ENCODE data around the gene SPPL2B.
A peak's percentile ranks its signal among the peaks of the same experiment; 100 is the strongest.

The SPPL2B gene

DNA sequence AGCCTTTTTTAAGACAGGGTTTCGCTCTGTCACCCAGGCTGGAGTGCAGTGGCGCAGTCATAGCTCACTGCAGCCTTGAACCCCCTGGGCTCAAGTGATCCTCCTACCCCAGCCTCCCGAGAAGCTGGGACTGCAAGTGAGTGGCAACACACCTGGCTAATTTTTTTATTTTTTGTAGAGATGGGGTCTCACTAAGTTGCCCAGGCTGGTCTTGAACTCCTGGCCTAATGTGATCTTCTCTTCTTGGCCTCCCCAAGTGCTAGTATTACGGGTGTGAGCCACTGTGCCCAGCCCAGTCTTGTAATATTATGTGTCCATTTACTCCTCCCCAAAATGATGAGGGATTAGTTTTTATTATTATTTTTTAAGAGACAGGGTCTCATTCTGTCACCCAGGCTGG lies 17.4 kb upstream of the SPPL2B start:
- H3K27ac Mint-ChIP-seq = no peak overlapping the region
- no peak for ATAC-seq

GRCh38 chr19:2312820-2313501 lies 15.5 kb upstream of the SPPL2B start:
- Mint-ChIP-seq H3K27ac (no peak overlapping the region), H3K36me3 (no peaks in the 10 kb centered on the region), H3K9me3 (peaks cover 8% of the 10 kb centered on the region), H3K4me3 (no peak overlapping the region), H3K4me1 (peaks cover 10% of the 10 kb centered on the region)
- no peak for DNase-seq (ENCODE audit: low spot score in 2 of 2)
- ATAC-seq = no peak

More for the DNA sequence above, 17.4 kb upstream of the SPPL2B start:
- Mint-ChIP-seq H3K9me3 (peaks cover 8% of the 10 kb centered on the region), H3K4me3 (no peak overlapping the region), H3K36me3 (no peaks in the 10 kb centered on the region), H3K4me1 (peaks cover 10% of the 10 kb centered on the region)
- no peak for DNase-seq (ENCODE audit: low spot score in 2 of 2)

DNA sequence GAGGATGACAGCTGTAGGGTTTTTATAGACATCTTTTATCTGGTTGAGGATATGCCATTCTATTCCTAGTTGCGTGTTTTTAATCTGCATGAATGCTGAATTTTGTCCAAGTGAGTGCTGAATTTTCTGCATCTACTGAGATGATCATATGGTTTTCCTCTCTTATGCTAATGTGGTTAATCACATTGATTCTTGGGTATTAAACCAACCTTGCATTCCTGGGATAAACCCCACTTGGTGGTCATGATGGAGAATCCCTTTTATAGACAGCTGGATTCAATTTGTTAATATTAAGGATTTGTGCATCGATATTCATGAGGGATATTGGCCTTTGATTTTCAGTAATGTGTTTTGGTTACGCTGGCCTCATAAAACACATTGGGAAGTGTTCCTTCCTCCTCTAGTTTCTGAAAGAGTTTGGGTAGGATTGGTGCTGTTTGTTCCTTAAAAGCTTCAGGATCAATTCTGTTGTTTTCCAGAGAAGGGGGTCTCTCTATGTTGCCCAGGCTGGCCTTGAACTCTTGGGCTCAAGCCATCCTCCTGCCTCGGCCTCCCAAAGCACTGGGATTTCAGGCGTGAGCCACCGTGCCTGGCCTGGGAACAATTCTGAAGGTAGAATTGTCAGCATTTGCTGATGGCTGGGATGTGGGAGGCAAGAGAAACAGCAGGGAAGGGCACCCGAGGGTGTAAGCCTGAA lies 13.2 kb upstream of the SPPL2B start:
- H3K27ac Mint-ChIP-seq = no peak overlapping the region
- no peak for ATAC-seq

DNA sequence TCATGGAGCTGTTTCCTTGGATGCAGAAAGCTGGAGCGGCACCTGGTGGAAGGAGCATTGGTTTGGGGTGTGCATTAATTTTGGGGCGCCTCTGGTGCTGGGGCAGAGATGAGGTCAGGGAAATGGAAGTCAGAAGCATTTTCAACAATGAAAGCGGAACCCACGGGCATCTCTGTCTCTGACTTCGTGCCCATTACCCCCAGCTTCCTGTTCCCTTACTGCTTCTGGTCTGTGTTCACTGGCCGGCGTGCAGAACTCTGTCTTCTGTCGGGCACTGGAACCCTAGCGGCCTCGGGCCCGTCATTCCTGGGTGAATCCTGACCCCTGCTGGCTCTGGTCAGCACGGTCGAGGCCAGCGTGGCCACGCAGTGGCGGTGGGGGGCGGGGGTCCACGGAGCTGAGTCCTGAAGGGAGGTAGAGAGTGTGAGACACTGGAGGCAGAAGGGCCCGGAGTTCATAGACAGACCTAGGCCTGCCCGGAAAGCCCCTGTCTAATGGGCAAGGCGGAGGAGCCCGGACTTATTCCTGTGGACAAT lies 12.6 kb upstream of the SPPL2B start:
- Mint-ChIP-seq H3K9me3 (peaks cover 8% of the 10 kb centered on the region), H3K4me1 (no peaks in the 10 kb centered on the region), H3K36me3 (no peaks in the 10 kb centered on the region), H3K4me3 (no peak overlapping the region), H3K27ac (no peak overlapping the region)
- DNase-seq (ENCODE audit: low spot score in 2 of 2) (no peak), ATAC-seq (peak; percentile 58)

More for the DNA sequence above, 13.2 kb upstream of the SPPL2B start:
- Mint-ChIP-seq H3K4me1 (no peaks in the 10 kb centered on the region), H3K9me3 (peaks cover 8% of the 10 kb centered on the region), H3K36me3 (no peaks in the 10 kb centered on the region), H3K4me3 (no peak overlapping the region)
- DNase-seq (ENCODE audit: low spot score in 2 of 2) = no peak

DNA sequence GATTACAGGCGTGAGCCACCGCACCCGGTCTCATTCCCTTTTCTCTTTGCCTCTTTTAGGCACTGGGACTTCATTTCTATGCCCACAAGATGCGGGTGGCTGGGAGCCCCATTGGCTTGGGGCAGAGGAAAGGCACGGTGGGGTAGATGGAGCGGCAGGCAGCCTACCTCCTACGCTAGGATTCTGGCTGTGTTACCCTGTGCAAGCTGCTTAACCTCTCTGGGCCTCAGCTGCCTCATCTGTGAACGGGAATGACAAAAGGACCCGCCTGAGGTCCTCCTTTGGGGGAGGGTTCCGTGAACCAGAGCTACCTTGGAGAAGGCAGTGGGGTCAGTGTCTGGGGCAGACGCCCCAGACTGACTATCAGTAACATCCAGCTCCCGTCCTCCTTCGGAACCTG lies 11.2 kb upstream of the SPPL2B start:
- peaks cover 11% of the 10 kb centered on the region for H3K36me3 Mint-ChIP-seq
- peaks cover 8% of the 10 kb centered on the region for H3K9me3 Mint-ChIP-seq
- no peak for DNase-seq (ENCODE audit: low spot score in 2 of 2)
- no peak overlapping the region for H3K4me3 Mint-ChIP-seq
- no peak overlapping the region for H3K27ac Mint-ChIP-seq
- H3K4me1 Mint-ChIP-seq = no peaks in the 10 kb centered on the region
- ATAC-seq = no peak

DNA sequence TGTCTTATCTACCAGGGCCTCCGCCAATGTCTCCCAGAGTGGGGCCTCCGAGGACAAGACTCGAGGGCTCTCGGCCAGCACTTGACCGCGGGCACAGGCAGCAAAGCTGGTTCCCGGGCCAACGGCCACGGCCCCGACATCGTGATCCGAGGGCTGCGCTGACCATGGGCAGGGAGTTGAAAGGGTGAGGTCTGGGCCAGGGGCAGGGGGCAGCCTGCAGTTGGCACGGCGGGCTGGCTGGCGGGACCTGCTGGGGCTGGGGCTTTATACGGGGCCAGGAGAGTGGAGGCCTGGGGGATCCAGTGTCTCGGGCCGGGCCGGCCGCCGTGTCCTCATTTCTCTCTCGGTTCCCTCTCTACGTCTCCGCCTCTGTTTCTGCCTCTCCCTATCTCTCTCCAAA lies 10.7 kb upstream of the SPPL2B start:
- H3K36me3 Mint-ChIP-seq = peaks cover 15% of the 10 kb centered on the region
- peaks cover 8% of the 10 kb centered on the region for H3K9me3 Mint-ChIP-seq
- ATAC-seq (no peak), DNase-seq (ENCODE audit: low spot score in 2 of 2) (no peak)
- no peaks in the 10 kb centered on the region for H3K4me1 Mint-ChIP-seq
- no peak overlapping the region for H3K4me3 Mint-ChIP-seq
- H3K27ac Mint-ChIP-seq = no peak overlapping the region

- DNase-seq (ENCODE audit: low spot score in 2 of 2) = no peak
- Mint-ChIP-seq H3K27ac (no peak overlapping the region), H3K4me3 (no peak overlapping the region), H3K4me1 (no peaks in the 10 kb centered on the region), H3K36me3 (peaks cover 27% of the 10 kb centered on the region), H3K9me3 (peaks cover 8% of the 10 kb centered on the region)
- ATAC-seq = no peak
Measured at GRCh38 chr19:2318923-2319322, 9.6 kb upstream of the SPPL2B start.

GRCh38 chr19:2319551-2319950 lies 8.9 kb upstream of the SPPL2B start:
- no peak for DNase-seq (ENCODE audit: low spot score in 2 of 2)
- ATAC-seq = no peak
- no peaks in the 10 kb centered on the region for H3K4me1 Mint-ChIP-seq
- no peak overlapping the region for H3K4me3 Mint-ChIP-seq
- peaks cover 6% of the 10 kb centered on the region for H3K9me3 Mint-ChIP-seq
- H3K27ac Mint-ChIP-seq = no peak overlapping the region
- H3K36me3 Mint-ChIP-seq = peaks cover 33% of the 10 kb centered on the region

- H3K4me1 Mint-ChIP-seq = no peaks in the 10 kb centered on the region
- no peak overlapping the region for H3K4me3 Mint-ChIP-seq
- no peak for ATAC-seq
- no peak overlapping the region for H3K27ac Mint-ChIP-seq
- peaks cover 1% of the 10 kb centered on the region for H3K9me3 Mint-ChIP-seq
- peaks cover 37% of the 10 kb centered on the region for H3K36me3 Mint-ChIP-seq
- DNase-seq (ENCODE audit: low spot score in 2 of 2) = no peak
Measured at GRCh38 chr19:2320049-2320448, 8.4 kb upstream of the SPPL2B start.

DNA sequence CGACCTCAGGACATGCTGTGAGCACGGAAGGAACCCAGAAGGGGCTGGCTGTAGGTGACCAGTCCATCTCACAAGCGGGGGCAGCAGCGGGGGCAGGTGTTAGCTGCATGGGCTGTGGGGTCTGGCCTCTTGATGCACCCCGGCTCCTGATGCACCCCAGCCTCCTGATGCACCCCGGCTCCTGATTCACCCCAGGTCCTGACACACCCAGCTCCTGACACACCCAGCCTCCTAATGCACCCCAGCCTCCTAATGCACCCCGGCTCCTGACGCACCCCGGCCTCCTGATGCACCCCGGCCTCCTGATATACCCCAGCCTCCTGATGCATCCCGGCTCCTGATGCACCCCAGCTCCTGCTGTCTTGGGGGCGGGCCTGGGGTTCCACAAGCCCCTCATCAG lies 7.5 kb upstream of the SPPL2B start:
- H3K27ac Mint-ChIP-seq = no peak overlapping the region
- peaks cover 43% of the 10 kb centered on the region for H3K36me3 Mint-ChIP-seq
- DNase-seq (ENCODE audit: low spot score in 2 of 2) (no peak), ATAC-seq (no peak)
- H3K9me3 Mint-ChIP-seq = no peaks in the 10 kb centered on the region
- H3K4me3 Mint-ChIP-seq = no peak overlapping the region
- H3K4me1 Mint-ChIP-seq = peaks cover 8% of the 10 kb centered on the region

DNA sequence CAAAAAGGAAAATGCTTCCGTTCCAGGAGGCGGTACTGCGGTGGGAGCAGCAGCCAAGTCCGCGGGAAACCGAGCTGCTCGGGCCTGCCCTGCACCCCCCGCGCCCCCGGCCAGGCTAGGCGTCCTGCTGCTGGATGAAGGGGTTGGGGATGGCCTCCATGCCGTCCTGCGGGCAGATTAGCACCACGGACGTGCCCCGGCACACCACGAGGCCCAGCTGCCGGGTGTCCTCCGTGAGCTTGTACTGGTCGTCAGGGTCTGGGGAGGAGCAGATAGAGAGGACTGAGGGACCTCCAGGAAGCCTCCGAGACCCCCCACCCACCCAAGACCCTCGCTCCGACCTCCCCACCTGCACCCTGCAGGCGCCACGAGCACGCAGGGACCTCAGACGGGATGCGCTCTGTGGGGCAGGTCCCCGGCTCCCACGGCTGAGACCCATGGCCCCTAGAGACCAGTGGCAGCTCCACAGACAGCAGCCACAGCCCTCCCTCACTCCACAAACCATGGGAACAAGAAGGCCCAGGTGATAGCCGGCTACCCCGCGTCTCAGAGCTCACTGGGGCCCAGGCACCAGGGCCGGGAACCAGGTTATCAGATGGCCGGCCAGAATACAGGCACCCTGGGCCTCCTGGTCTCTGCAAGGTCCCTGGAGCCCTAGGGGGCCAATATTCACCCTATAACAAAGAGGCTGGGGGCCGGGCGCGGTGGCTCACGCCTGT lies 6.8 kb upstream of the SPPL2B start:
- peaks cover 51% of the 10 kb centered on the region for H3K36me3 Mint-ChIP-seq

GRCh38 chr19:2323707-2324106 lies 4.8 kb upstream of the SPPL2B start:
- DNase-seq (ENCODE audit: low spot score in 2 of 2) (no peak), ATAC-seq (no peak)
- H3K9me3 Mint-ChIP-seq = no peaks in the 10 kb centered on the region
- no peak overlapping the region for H3K27ac Mint-ChIP-seq
- peaks cover 27% of the 10 kb centered on the region for H3K4me1 Mint-ChIP-seq
- H3K4me3 Mint-ChIP-seq = no peak overlapping the region
- peaks cover 71% of the 10 kb centered on the region for H3K36me3 Mint-ChIP-seq

More for the DNA sequence above, 6.8 kb upstream of the SPPL2B start:
- Mint-ChIP-seq H3K4me3 (no peak overlapping the region), H3K9me3 (no peaks in the 10 kb centered on the region), H3K4me1 (peaks cover 16% of the 10 kb centered on the region), H3K27ac (no peak overlapping the region)
- DNase-seq (ENCODE audit: low spot score in 2 of 2) (no peak), ATAC-seq (no peak)

DNA sequence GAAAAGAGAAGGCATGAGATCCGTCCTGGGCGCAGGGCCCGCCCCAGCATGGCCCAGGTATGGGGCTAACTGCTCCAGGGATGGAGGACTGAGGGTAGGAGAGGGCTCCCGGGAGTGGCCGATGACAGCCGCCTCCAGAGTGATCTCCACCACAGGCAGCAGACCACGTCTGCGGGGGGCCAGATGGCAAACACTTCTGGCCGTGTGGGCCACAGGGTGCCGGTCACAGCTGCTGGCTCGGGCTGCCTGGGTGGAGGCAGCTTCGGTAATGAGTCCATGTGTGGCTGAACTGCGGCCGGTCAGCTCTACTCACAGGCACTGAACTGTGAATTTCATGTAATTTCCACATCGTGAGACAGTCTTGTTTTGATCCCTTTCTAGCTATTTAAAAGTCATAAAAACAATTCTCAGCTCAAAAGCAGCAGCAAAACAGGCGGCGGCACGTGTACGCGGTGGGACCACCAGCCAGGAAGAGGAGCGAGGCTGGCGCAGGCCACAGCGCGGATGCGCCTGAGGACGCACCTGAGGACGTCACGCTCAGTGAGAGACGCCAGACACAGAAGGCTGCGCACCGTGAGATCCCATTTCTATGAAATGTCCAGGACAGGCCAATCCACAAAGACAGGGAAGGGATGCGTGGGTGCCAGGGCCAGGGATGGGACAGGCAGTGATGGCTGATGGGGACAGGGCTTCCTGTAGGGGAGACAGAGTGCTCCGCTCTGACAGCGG lies 4.1 kb upstream of the SPPL2B start:
- H3K4me3 Mint-ChIP-seq = no peak overlapping the region
- H3K4me1 Mint-ChIP-seq = peaks cover 33% of the 10 kb centered on the region
- DNase-seq (ENCODE audit: low spot score in 2 of 2) = no peak
- H3K9me3 Mint-ChIP-seq = no peaks in the 10 kb centered on the region
- H3K36me3 Mint-ChIP-seq = peaks cover 77% of the 10 kb centered on the region
- H3K27ac Mint-ChIP-seq = peak overlapping the region; percentile 67
- ATAC-seq = no peak

DNA sequence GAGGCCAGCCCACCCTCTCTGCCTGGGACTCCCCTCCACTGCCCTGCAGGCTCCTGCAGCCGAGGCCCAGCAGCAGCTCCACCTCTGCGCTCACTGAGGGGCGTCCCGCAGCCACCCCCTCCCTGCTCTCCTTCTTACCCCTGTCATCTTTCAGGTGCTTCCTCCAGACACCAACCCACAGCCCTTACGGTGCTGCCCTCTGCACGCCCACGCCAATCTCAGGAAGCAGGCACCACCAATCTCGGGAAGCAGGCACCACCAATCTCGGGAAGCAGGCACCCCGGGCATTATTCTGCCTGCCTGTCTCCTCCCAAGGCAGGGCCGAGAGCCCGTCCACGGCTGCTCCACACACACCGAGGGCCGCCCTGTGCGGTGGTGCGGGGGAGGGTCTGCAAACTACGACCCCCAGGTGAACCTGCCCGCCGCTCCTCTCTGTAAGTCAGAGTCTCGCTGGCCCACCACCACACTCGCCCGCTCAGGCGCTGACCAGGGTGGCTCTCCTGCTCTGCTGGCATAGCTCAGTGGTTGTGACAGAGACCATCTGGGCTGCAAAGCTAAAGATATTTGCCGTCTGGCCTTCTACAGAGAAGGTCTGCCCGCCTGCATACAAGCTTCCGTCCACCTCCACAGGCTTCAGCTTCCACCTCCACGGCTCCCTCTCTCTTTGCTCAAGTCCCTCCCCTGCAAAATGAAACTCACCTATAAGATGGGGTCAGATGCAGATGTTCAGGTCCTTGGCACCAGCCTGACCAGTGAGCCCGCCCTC lies 3.0 kb upstream of the SPPL2B start:
- Mint-ChIP-seq H3K9me3 (no peaks in the 10 kb centered on the region), H3K36me3 (peaks cover 82% of the 10 kb centered on the region), H3K4me3 (peak overlapping the region; percentile 43), H3K4me1 (peaks cover 44% of the 10 kb centered on the region), H3K27ac (peak overlapping the region; percentile 95)
- no peak for ATAC-seq
- DNase-seq (ENCODE audit: low spot score in 2 of 2) = no peak

Data from stimulated activated effector memory CD8-positive, alpha-beta T cell treated with anti-CD3 and anti-CD28 coated beads, Interleukin-12 subunit alpha, Interleukin-12 subunit beta, amount 100 ng/mL, for 72 hours (primary cell).